ENCODE measurements around the gene AXL. TPM values are rescaled to one million over a fixed set of nuclear protein-coding genes. Genes with fewer than 3 reads are reported as not detected.

AXL gene
- total and polyA plus RNA-seq, 2 of the 13 experiments (the other 11 are each of a cell fraction or from before 2014, with no cell fraction given) = 0.71 to 5.9 TPM

DNA sequence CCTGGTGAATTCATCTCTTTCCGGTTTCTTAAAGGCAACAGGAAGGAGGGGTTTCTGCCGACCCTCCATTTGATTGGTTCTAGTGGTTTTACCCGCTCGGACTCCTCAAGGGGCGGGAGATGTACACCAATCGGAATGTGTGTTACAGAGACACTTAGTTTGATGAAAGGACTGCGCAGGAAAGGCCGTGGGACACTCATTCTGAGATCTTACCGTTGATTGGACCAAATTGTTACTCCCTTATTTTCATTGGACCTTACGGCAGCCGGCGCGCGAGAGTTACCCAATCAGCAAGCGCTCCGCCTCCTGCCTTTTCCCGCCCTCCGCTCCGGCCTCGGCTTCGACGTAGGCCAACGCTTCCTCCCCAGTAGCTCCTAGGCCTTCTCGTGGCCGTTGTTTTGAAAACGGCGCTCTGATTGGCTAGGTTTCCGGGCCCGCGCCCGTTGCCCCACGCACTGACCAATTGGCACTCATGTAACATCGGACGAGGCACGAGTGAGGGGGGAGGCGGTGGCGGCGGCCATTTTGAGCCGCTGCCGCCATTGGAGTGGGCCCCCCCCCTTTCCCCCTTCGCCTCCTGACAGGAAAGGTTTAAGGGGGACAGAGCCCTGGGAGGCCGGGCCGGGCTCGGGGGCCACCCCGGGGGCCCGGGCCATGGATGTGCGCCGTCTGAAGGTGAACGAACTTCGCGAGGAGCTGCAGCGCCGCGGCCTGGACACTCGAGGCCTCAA is 45.0 kb downstream of the AXL start, which contains the start of gene HNRNPUL1 (continued):
- TF ChIP-seq, protein P1, sequence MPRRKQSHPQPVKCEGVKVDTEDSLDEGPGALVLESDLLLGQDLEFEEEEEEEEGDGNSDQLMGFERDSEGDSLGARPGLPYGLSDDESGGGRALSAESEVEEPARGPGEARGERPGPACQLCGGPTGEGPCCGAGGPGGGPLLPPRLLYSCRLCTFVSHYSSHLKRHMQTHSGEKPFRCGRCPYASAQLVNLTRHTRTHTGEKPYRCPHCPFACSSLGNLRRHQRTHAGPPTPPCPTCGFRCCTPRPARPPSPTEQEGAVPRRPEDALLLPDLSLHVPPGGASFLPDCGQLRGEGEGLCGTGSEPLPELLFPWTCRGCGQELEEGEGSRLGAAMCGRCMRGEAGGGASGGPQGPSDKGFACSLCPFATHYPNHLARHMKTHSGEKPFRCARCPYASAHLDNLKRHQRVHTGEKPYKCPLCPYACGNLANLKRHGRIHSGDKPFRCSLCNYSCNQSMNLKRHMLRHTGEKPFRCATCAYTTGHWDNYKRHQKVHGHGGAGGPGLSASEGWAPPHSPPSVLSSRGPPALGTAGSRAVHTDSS (CRISPR knock-in tag; conservative IDR thresholded peaks at IDR 0.05) = no peak
- TF ChIP-seq ELF1 (CRISPR knock-in tag; IDR thresholded peaks at IDR 0.05) (peak; percentile 80), MED8 (CRISPR knock-in tag; IDR thresholded peaks at IDR 0.05; ENCODE audit: insufficient replicate concordance) (peak; percentile 69), EHMT2 (IDR thresholded peaks at IDR 0.05; ENCODE audit: borderline replicate concordance, low read depth, low read length) (no peak), IRX3 (CRISPR knock-in tag; IDR thresholded peaks at IDR 0.05; ENCODE audit: borderline replicate concordance, low read depth) (no peak), RFXANK (CRISPR knock-in tag; IDR thresholded peaks at IDR 0.05) (no peak), SP1 (IDR thresholded peaks at IDR 0.05) (no peak), SP1 (CRISPR knock-in tag; IDR thresholded peaks at IDR 0.05) (peak; percentile 80), ZNF496 (CRISPR knock-in tag; IDR thresholded peaks at IDR 0.05; ENCODE audit: insufficient replicate concordance) (no peak), JDP2 (CRISPR knock-in tag; IDR thresholded peaks at IDR 0.05; ENCODE audit: borderline replicate concordance) (no peak; the same call in 1 of the 2 replicates), KAT8 (CRISPR knock-in tag; IDR thresholded peaks at IDR 0.05) (peak; percentile 93), ZNF12 (CRISPR knock-in tag; IDR thresholded peaks at IDR 0.05) (no peak), ZBTB7A (CRISPR knock-in tag; IDR thresholded peaks at IDR 0.05) (no peak), XBP1 (CRISPR knock-in tag; IDR thresholded peaks at IDR 0.05) (no peak), ZIK1 (CRISPR knock-in tag; IDR thresholded peaks at IDR 0.05; ENCODE audit: borderline replicate concordance, low read depth) (no peak)
- TF ChIP-seq, protein P2, sequence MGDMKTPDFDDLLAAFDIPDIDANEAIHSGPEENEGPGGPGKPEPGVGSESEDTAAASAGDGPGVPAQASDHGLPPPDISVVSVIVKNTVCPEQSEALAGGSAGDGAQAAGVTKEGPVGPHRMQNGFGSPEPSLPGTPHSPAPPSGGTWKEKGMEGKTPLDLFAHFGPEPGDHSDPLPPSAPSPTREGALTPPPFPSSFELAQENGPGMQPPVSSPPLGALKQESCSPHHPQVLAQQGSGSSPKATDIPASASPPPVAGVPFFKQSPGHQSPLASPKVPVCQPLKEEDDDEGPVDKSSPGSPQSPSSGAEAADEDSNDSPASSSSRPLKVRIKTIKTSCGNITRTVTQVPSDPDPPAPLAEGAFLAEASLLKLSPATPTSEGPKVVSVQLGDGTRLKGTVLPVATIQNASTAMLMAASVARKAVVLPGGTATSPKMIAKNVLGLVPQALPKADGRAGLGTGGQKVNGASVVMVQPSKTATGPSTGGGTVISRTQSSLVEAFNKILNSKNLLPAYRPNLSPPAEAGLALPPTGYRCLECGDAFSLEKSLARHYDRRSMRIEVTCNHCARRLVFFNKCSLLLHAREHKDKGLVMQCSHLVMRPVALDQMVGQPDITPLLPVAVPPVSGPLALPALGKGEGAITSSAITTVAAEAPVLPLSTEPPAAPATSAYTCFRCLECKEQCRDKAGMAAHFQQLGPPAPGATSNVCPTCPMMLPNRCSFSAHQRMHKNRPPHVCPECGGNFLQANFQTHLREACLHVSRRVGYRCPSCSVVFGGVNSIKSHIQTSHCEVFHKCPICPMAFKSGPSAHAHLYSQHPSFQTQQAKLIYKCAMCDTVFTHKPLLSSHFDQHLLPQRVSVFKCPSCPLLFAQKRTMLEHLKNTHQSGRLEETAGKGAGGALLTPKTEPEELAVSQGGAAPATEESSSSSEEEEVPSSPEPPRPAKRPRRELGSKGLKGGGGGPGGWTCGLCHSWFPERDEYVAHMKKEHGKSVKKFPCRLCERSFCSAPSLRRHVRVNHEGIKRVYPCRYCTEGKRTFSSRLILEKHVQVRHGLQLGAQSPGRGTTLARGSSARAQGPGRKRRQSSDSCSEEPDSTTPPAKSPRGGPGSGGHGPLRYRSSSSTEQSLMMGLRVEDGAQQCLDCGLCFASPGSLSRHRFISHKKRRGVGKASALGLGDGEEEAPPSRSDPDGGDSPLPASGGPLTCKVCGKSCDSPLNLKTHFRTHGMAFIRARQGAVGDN (CRISPR knock-in tag; IDR thresholded peaks at IDR 0.05) = peak; percentile 89
- TF ChIP-seq, protein P3, sequence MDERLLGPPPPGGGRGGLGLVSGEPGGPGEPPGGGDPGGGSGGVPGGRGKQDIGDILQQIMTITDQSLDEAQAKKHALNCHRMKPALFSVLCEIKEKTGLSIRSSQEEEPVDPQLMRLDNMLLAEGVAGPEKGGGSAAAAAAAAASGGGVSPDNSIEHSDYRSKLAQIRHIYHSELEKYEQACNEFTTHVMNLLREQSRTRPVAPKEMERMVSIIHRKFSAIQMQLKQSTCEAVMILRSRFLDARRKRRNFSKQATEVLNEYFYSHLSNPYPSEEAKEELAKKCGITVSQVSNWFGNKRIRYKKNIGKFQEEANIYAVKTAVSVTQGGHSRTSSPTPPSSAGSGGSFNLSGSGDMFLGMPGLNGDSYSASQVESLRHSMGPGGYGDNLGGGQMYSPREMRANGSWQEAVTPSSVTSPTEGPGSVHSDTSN (CRISPR knock-in tag; IDR thresholded peaks at IDR 0.05) = no peak
- TF ChIP-seq, protein P4, sequence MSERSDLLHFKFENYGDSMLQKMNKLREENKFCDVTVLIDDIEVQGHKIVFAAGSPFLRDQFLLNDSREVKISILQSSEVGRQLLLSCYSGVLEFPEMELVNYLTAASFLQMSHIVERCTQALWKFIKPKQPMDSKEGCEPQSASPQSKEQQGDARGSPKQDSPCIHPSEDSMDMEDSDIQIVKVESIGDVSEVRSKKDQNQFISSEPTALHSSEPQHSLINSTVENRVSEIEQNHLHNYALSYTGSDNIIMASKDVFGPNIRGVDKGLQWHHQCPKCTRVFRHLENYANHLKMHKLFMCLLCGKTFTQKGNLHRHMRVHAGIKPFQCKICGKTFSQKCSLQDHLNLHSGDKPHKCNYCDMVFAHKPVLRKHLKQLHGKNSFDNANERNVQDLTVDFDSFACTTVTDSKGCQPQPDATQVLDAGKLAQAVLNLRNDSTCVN (CRISPR knock-in tag; IDR thresholded peaks at IDR 0.05; ENCODE audit: borderline replicate concordance) = 0 out of 2 replicates have a peak, but pooled peaks have one; percentile 23
- TF ChIP-seq, protein P5, sequence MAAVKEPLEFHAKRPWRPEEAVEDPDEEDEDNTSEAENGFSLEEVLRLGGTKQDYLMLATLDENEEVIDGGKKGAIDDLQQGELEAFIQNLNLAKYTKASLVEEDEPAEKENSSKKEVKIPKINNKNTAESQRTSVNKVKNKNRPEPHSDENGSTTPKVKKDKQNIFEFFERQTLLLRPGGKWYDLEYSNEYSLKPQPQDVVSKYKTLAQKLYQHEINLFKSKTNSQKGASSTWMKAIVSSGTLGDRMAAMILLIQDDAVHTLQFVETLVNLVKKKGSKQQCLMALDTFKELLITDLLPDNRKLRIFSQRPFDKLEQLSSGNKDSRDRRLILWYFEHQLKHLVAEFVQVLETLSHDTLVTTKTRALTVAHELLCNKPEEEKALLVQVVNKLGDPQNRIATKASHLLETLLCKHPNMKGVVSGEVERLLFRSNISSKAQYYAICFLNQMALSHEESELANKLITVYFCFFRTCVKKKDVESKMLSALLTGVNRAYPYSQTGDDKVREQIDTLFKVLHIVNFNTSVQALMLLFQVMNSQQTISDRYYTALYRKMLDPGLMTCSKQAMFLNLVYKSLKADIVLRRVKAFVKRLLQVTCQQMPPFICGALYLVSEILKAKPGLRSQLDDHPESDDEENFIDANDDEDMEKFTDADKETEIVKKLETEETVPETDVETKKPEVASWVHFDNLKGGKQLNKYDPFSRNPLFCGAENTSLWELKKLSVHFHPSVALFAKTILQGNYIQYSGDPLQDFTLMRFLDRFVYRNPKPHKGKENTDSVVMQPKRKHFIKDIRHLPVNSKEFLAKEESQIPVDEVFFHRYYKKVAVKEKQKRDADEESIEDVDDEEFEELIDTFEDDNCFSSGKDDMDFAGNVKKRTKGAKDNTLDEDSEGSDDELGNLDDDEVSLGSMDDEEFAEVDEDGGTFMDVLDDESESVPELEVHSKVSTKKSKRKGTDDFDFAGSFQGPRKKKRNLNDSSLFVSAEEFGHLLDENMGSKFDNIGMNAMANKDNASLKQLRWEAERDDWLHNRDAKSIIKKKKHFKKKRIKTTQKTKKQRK (IDR thresholded peaks at IDR 0.05; ENCODE audit: low read length) = peak; percentile 69

All from HepG2 (cell line).